GM19025 (cell line): Measurements from ENCODE around the gene OR1E2.
"Not testable (repeated sequence)": the region's sequence is repeated elsewhere in the genome, so short reads cannot be mapped to it uniquely, and the experiment has no call there.

Source experiments
- ATAC-seq: cut with Tn5 transposase; IDR thresholded peaks from one replicate; pipeline ENCODE4 v1.9.1; 2021; ENCODE audit warnings: mild to moderate bottlenecking, low read depth, moderate library complexity; ENCODE audit not compliant: unreplicated experiment

The OR1E2 gene

DNA sequence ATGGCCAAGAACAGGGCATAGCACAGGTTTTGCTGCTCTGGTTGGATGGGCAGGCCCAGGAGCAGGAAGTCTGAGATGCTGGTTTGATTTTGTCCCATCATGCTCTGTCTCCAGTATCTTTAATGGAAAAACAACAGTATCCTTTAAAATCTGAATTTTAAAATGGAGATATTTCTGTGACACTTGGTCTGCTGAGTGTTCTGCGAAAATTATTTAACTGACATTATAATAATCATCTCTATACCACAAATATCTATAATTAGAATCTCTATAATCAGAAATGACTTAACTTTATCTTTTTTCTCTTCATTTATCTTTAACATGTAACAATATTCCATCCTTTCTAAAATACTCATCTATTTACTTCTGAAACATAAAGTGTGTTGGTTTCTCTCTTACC lies 35.3 kb downstream of the OR1E2 start, which contains the start of gene OR1E1:
TSS of gene OR1E1 (minus strand) at position 101 of the 400 bp plus-strand sequence. CDS start at position 101, 0 bp downstream.
- ATAC-seq, result no peak

GRCh38 chr17:3397801-3398200 lies 35.8 kb downstream of the OR1E2 start:
- not testable (repeated sequence) for ATAC-seq

GRCh38 chr17:3389791-3390190 lies 43.9 kb downstream of the OR1E2 start:
- no peak for ATAC-seq

DNA sequence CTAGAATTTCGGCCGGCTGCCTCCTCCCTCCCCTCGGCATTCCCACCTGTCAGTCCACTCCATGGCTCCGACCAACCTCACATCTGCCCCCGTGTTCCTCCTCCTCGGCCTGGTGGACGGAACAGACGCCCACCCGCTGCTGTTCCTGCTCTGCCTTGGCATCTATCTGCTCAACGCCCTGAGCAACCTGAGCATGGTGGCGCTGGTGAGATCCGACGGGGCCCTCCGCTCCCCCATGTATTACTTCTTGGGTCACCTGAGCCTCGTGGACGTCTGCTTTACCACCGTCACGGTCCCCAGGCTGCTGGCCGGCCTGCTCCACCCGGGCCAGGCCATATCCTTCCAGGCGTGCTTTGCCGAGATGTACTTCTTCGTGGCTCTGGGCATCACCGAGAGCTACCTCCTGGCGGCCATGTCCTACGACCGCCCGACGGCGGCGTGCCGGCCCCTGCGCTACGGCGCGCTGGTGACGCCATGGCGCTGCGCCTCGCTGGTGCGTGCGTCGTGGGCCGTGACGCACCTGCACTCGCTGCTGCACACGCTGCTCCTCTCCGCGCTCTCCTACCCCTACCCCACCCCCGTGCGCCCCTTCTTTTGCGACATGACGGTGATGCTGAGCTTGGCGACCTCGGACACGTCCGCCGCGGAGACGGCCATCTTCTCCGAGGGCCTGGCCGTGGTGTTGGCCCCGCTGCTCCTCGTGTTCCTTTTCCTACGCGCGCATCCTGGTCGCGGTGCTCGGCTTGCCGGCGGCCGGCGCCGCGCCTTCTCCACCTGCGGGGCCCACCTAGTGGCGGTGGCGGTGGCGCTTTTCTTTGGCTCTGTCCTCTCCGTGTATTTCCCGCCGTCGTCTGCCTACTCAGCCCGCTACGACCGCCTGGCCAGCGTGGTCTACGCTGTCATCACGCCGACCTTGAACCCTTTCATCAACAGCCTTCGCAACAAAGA lies 47.5 kb downstream of the OR1E2 start, which contains the start of gene OR3A2:
TSS of gene OR3A2 (minus strand) at position 440 of the 948 bp plus-strand sequence.
- no peak for ATAC-seq
